K562 (cell line): ENCODE measurements around the gene RELL2. TPM values are rescaled to one million over a fixed set of nuclear protein-coding genes. Genes with fewer than 3 reads are reported as not detected.

Experiments
- ASH1L ChIP-seq: fragments of 450-650 bp; IDR thresholded peaks from 2 replicates; pipeline ENCODE4 v1.6.1; 2018; ENCODE audit warnings: borderline replicate concordance, mild to moderate bottlenecking, low read depth; ENCODE audit not compliant: partially characterized antibody
- CHD1 ChIP-seq: fragments of 200-600 bp; sonication (generic); IDR thresholded peaks from one replicate; pipeline ENCODE4 v1.6.1; 2012; ENCODE audit warnings: mild to moderate bottlenecking, moderate library complexity, low read length, inconsistent platforms
- ERF ChIP-seq: fragments of 450-650 bp; formaldehyde crosslinking; IDR thresholded peaks from 2 replicates; pipeline ENCODE4 v1.4.0; 2020; ENCODE audit warnings: mild to moderate bottlenecking, mixed read lengths
- ESRRA ChIP-seq: fragments of 450-650 bp; IDR thresholded peaks from 2 replicates; pipeline ENCODE4 v1.6.1; 2014; ENCODE audit warnings: low read depth, mild to moderate bottlenecking, moderate library complexity, borderline replicate concordance
- FOSL1 ChIP-seq: fragments of 200-800 bp; sonication (Bioruptor generic); conservative IDR thresholded peaks from 2 replicates; pipeline ENCODE4 v1.6.1; 2016; ENCODE audit warnings: missing genetic modification characterization, missing compliant biosample characterization
- GATA2 ChIP-seq: sonication (generic); formaldehyde crosslinking; IDR thresholded peaks from 2 replicates; pipeline ENCODE4 v1.4.0; 2020; ENCODE audit warnings: mild to moderate bottlenecking, missing genetic modification reagents
- IRF2 ChIP-seq: sonication (generic); formaldehyde crosslinking; IDR thresholded peaks from 2 replicates; pipeline ENCODE4 v1.8.1; 2022; ENCODE audit warnings: mild to moderate bottlenecking, missing genetic modification reagents
- MEF2D ChIP-seq: conservative IDR thresholded peaks from 2 replicates; pipeline ENCODE4 v1.6.1; 2016; ENCODE audit warnings: low read depth, missing genetic modification characterization, missing compliant biosample characterization
- PTBP1 ChIP-seq: fragments of 200-400 bp; formaldehyde crosslinking; IDR thresholded peaks from 2 replicates; pipeline ENCODE4 v1.6.1; 2017; ENCODE audit warnings: low read depth, low read length
- PURB ChIP-seq: sonication (generic); formaldehyde crosslinking; IDR thresholded peaks from 2 replicates; pipeline ENCODE4 v1.9.0; 2021; ENCODE audit warnings: low read depth, mild to moderate bottlenecking, missing genetic modification reagents
- RBM25 ChIP-seq: fragments of 200-400 bp; formaldehyde crosslinking; IDR thresholded peaks from 2 replicates; pipeline ENCODE4 v1.6.1; 2018; ENCODE audit warnings: low read length, low read depth, moderate library complexity; ENCODE audit not compliant: severe bottlenecking
- SMAD1 ChIP-seq: fragments of 150-350 bp; IDR thresholded peaks from 2 replicates; pipeline ENCODE4 v1.6.1; 2014; ENCODE audit warnings: low read length, low read depth; ENCODE audit not compliant: partially characterized antibody
- SMARCB1 ChIP-seq: IDR thresholded peaks from 2 replicates; pipeline ENCODE4 v1.6.1; 2011; ENCODE audit warnings: improper control_type of control experiment, low read depth; ENCODE audit not compliant: insufficient read length
- ZBTB11 ChIP-seq, 3 experiments: fragments of 200-800 bp in 1 of 3; fragments of 250-450 bp in 1 of 3; fragments of 450-650 bp in 1 of 3; sonication (Bioruptor Pico) in 1 of 3; sonication (Bioruptor generic) in 1 of 3; formaldehyde crosslinking in 1 of 3; IDR thresholded peaks; 2 replicates each; pipeline versions ENCODE4 v1.6.1 to v1.8.0; 2016 to 2022; ENCODE audit warnings: mild to moderate bottlenecking in 2 of 3, missing genetic modification characterization in 2 of 3, missing compliant biosample characterization in 1 of 3, moderate library complexity in 1 of 3
- ZNF263 ChIP-seq: sonication (generic); formaldehyde crosslinking; IDR thresholded peaks from 2 replicates; pipeline ENCODE4 v1.8.0; 2022; ENCODE audit warnings: mild to moderate bottlenecking, missing genetic modification reagents, borderline replicate concordance
- ZNF436 ChIP-seq: fragments of 250-450, 450-650 bp; sonication (Bioruptor Pico); formaldehyde crosslinking; IDR thresholded peaks from 2 replicates; pipeline ENCODE4 v1.7.0; 2020; ENCODE audit warnings: mild to moderate bottlenecking
- polyA plus RNA-seq, 8 experiments: library from polyadenylated mRNA; depleted of rRNA in 4 of 8; stranded (reverse) in 5 of 8; unstranded in 3 of 8; fragments of >200 nt; fragmentation: Nextera tagmentation in 2 of 8; fragmentation: Illumina TruSeq in 1 of 8; extraction: Ambion mirVana in 2 of 8; extraction: Trizol in 1 of 8; gene quantifications; 2 replicates each; pipeline versions ENCODE4 v1.2.1 to v1.2.3, GENCODE V29; 2011 to 2014; ENCODE audit warnings: inconsistent platforms in 1 of 8, missing spikeins in 1 of 8
- total RNA-seq, 7 experiments: library from RNA; depleted of rRNA in 6 of 7; stranded (reverse); fragments of >200 nt in 6 of 7; fragmentation: Illumina TruSeq in 2 of 7; extraction: Trizol in 2 of 7; gene quantifications; 2 replicates each; pipeline versions ENCODE4 v1.2.1 to v1.2.3, GENCODE V29; 2011 to 2021; ENCODE audit warnings: low replicate concordance in 1 of 7
- TF ChIP-seq, protein P1 (sequence below): fragments of 450-650 bp; formaldehyde crosslinking; IDR thresholded peaks from 2 replicates; pipeline ENCODE4 v1.4.0; 2022; ENCODE audit warnings: mild to moderate bottlenecking, moderate library complexity
- TF ChIP-seq, protein P2 (sequence below): fragments of 250-450 bp; sonication (Bioruptor Pico); IDR thresholded peaks from 2 replicates; pipeline ENCODE4 v1.5.0; 2021
- TF ChIP-seq, protein P3 (sequence below): fragments of 450-650 bp; conservative IDR thresholded peaks from 2 replicates; pipeline ENCODE4 v1.6.1; 2016; ENCODE audit warnings: missing genetic modification characterization, low read depth, mild to moderate bottlenecking, missing compliant biosample characterization, moderate library complexity
- TF ChIP-seq, protein P4 (sequence below): fragments of 450-650 bp; IDR thresholded peaks from 2 replicates; pipeline ENCODE4 v1.6.1; 2014; ENCODE audit warnings: low read depth, mild to moderate bottlenecking, moderate library complexity, borderline replicate concordance

The RELL2 gene
- total and polyA plus RNA-seq, 9 of the 15 experiments (the other 6 are each of a cell fraction or from before 2014, with no cell fraction given), result 0.06 to 36.0 (median 14.3) TPM

DNA sequence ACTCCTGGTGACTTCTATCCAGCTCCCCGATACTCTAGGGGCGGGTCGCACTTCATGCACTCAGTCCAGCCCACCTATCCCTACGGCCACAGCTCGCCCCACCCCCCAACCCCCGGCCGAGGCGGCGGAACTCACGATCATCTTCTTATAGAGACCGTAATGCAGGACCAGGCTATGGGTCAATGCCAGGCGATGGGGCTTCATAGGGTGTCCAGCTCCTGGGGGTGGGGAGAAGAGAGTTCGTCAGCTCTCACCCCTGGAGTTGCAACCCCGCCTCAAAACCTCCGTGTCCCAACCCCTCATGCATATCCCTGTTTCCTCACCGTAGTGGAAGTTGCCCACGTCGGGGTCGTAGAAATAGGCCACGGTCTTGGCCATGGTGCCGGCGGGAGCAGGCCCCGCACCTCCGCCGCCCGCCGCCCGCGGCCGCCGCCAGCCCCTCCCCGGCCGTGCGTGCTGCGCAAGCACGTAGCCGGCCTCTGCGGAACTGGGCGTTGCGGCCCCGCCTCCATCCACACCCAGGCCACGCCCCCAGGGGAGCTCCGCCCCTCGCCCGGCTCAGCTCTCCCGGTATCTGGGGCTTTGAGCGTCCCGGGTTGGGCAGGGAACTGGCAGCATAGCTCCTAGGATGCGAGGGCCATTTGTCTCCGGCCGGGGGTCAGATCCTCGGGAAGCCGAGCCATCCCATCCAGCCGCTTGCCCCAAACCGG lies at the start of gene RELL2, which contains the start of gene HDAC3 (continued):
- no peak; a peak in 1 of 6 replicates for TF ChIP-seq ZBTB11 (CRISPR knock-in tag; IDR thresholded peaks at IDR 0.05)
- TF ChIP-seq SMARCB1, result no peak
- TF ChIP-seq, protein P1, sequence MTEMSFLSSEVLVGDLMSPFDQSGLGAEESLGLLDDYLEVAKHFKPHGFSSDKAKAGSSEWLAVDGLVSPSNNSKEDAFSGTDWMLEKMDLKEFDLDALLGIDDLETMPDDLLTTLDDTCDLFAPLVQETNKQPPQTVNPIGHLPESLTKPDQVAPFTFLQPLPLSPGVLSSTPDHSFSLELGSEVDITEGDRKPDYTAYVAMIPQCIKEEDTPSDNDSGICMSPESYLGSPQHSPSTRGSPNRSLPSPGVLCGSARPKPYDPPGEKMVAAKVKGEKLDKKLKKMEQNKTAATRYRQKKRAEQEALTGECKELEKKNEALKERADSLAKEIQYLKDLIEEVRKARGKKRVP (CRISPR knock-in tag), result no peak
- no peak for TF ChIP-seq MEF2D (tag)
- TF ChIP-seq ZNF436, result 0 out of 2 replicates have a peak, but pooled peaks have one; percentile 5
- no peak for TF ChIP-seq ERF (CRISPR knock-in tag)
- TF ChIP-seq GATA2, result no peak
- TF ChIP-seq, protein P2, sequence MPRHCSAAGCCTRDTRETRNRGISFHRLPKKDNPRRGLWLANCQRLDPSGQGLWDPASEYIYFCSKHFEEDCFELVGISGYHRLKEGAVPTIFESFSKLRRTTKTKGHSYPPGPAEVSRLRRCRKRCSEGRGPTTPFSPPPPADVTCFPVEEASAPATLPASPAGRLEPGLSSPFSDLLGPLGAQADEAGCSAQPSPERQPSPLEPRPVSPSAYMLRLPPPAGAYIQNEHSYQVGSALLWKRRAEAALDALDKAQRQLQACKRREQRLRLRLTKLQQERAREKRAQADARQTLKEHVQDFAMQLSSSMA (CRISPR knock-in tag), result no peak
- TF ChIP-seq ESRRA, result peak; percentile 36; the same call in 1 of the 2 replicates
- TF ChIP-seq, protein P3, sequence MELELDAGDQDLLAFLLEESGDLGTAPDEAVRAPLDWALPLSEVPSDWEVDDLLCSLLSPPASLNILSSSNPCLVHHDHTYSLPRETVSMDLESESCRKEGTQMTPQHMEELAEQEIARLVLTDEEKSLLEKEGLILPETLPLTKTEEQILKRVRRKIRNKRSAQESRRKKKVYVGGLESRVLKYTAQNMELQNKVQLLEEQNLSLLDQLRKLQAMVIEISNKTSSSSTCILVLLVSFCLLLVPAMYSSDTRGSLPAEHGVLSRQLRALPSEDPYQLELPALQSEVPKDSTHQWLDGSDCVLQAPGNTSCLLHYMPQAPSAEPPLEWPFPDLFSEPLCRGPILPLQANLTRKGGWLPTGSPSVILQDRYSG (tag), result no peak
- no peak for TF ChIP-seq FOSL1 (tag)
- TF ChIP-seq, protein P4, sequence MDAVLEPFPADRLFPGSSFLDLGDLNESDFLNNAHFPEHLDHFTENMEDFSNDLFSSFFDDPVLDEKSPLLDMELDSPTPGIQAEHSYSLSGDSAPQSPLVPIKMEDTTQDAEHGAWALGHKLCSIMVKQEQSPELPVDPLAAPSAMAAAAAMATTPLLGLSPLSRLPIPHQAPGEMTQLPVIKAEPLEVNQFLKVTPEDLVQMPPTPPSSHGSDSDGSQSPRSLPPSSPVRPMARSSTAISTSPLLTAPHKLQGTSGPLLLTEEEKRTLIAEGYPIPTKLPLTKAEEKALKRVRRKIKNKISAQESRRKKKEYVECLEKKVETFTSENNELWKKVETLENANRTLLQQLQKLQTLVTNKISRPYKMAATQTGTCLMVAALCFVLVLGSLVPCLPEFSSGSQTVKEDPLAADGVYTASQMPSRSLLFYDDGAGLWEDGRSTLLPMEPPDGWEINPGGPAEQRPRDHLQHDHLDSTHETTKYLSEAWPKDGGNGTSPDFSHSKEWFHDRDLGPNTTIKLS, result no peak
- no peak for TF ChIP-seq ZNF263 (CRISPR knock-in tag)
- no peak for TF ChIP-seq IRF2 (CRISPR knock-in tag)
- TF ChIP-seq SMAD1, result no peak
- no peak for TF ChIP-seq PTBP1
- TF ChIP-seq ASH1L, result no peak
- TF ChIP-seq CHD1, result peak; percentile 65
- no peak for TF ChIP-seq PURB (CRISPR knock-in tag)
- TF ChIP-seq RBM25, result no peak
